Measurements from ENCODE around the gene CAD.

Gene CAD

DNA sequence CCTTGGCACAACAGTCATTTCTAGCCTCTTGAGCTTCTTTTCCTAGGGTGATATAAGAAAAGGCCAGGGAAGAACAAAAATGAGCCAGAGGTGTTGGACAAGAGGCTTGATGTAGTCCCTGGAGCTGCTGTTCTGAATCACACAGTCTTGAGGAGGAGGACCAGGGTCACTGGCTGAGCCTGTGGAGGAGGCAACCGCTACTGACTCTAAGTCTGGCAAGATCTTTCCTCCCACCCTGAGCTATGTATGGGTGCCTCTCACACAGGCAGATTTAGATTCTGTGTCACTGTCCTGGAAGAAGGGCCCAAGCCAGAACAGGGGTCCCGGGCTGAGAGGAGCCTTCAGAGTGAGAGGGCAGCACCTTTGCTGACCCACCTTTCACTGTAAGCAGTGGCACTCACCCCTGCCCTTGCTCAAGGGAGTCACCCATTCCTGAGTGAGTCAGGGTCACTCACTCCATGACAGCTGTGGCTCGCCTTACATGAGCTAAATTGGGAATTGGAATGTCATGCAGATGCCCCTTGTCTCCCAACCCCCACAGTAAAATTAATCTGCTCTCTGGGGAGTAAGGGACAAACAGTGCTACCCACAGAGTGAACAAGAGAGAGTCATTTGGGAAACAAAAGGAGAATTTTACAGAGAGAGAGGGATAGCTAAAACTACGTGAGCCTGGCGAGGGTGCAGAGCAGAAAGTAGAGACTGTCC, 64.8 kb downstream of the CAD start, which contains the start of gene TRIM54:
Gene TRIM54 (plus strand): TSS at position 575 of the 705 bp plus-strand sequence. CDS start 303 bp downstream, outside the sequence.
- Histone ChIP-seq H3K27ac (no peak within 1 kb of the TSS), H3K9me3 (ENCODE audit: low read depth, low read length) (no peaks in the 10 kb centered on the region), H3K36me3 (ENCODE audit: insufficient read depth, low read length) (no peaks in the 10 kb centered on the region), H3K9ac (ENCODE audit: insufficient read length) (no peak within 1 kb of the TSS), H3K4me3 (no peak within 1 kb of the TSS)
- TF ChIP-seq POLR2AphosphoS5 (IDR thresholded peaks at IDR 0.05; ENCODE audit: borderline replicate concordance, low read depth, low read length) (no peak), FOXP2 (optimal IDR thresholded peaks at IDR 0.05; ENCODE audit: control extremely low read depth, extremely low read length, insufficient read depth) (no peak), EZH2 (IDR thresholded peaks at IDR 0.05) (no peak)
- DNase-seq (ENCODE audit: low read depth, low spot score) = no peak

DNA sequence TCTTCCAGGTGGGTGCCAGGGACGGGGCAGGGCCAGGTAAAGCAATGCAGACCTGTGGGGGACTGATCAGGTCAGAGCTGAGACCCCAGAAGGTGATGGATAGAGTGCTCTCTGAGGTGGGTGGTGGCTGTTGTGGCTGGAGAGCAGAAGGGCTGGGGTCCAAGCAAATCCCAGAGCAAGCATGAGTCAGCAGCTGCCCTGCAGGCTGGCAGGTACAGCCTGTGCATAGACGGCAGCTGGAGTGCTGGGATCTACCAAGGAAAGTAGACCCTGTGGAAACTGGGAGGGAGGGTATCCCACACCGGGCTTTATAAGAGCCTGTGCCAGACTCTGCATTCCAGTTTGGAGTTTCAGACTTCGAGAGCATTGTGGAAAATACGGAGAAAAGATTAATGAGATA, 65.7 kb downstream of the CAD start:
- no peak overlapping the region for H3K4me3 ChIP-seq
- H3K36me3 ChIP-seq (ENCODE audit: insufficient read depth, low read length) = no peaks in the 10 kb centered on the region
- no peaks in the 10 kb centered on the region for H3K9me3 ChIP-seq (ENCODE audit: low read depth, low read length)
- H3K9ac ChIP-seq (ENCODE audit: insufficient read length) = no peak overlapping the region
- H3K27ac ChIP-seq = no peak overlapping the region
- no peak for DNase-seq (ENCODE audit: low read depth, low spot score)
- TF ChIP-seq EZH2 (IDR thresholded peaks at IDR 0.05) (no peak), FOXP2 (optimal IDR thresholded peaks at IDR 0.05; ENCODE audit: control extremely low read depth, extremely low read length, insufficient read depth) (no peak), POLR2AphosphoS5 (IDR thresholded peaks at IDR 0.05; ENCODE audit: borderline replicate concordance, low read depth, low read length) (no peak)

DNA sequence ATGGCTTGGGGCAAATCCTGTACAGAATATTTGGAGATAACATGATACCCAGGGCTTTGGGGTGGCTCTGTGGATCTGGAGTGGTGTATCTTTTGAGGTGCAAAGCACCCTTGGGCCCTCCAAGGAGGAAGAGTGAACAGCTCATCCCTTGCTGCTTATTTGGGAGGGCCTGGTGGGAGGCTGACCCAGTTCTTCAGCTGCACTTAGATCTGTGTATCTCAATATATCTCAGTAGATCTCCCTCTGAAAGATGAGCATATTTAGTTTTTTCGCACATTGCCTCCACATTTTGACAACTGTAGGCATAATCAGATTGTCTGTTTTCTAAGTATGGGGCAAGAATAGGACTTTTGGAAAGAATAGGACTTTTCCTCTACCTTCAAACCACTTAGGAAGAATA, 67.8 kb downstream of the CAD start:
- DNase-seq (ENCODE audit: low read depth, low spot score) = no peak
- Histone ChIP-seq H3K9me3 (ENCODE audit: low read depth, low read length) (no peaks in the 10 kb centered on the region), H3K9ac (ENCODE audit: insufficient read length) (no peak overlapping the region), H3K36me3 (ENCODE audit: insufficient read depth, low read length) (no peaks in the 10 kb centered on the region), H3K27ac (no peak overlapping the region), H3K4me3 (no peak overlapping the region)
- TF ChIP-seq EZH2 (IDR thresholded peaks at IDR 0.05) (no peak), FOXP2 (optimal IDR thresholded peaks at IDR 0.05; ENCODE audit: control extremely low read depth, extremely low read length, insufficient read depth) (no peak), POLR2AphosphoS5 (IDR thresholded peaks at IDR 0.05; ENCODE audit: borderline replicate concordance, low read depth, low read length) (no peak)

DNA sequence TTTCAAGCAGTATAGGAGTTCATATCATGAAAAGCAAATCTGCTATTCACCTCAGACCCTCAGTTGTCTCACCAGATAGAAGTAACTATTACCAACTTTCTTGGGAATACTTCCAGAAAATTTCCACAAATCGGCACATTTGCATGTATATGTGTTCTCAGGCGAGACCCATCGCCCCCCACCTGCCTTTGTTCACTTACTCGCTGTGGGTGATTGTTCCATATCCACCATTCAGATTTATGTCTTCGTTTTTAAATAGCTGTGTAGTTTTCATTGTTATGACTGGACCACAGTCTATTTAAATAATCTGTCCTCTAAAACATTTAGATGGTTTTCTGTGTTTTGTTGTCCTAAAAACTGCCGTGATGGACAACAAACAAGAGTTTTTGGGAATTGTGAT, 68.3 kb downstream of the CAD start:
- no peak overlapping the region for H3K27ac ChIP-seq
- H3K36me3 ChIP-seq (ENCODE audit: insufficient read depth, low read length) = no peaks in the 10 kb centered on the region
- no peak overlapping the region for H3K9ac ChIP-seq (ENCODE audit: insufficient read length)
- no peak overlapping the region for H3K4me3 ChIP-seq
- TF ChIP-seq FOXP2 (optimal IDR thresholded peaks at IDR 0.05; ENCODE audit: control extremely low read depth, extremely low read length, insufficient read depth) (no peak), EZH2 (IDR thresholded peaks at IDR 0.05) (no peak), POLR2AphosphoS5 (IDR thresholded peaks at IDR 0.05; ENCODE audit: borderline replicate concordance, low read depth, low read length) (no peak)
- DNase-seq (ENCODE audit: low read depth, low spot score) = no peak
- H3K9me3 ChIP-seq (ENCODE audit: low read depth, low read length) = no peaks in the 10 kb centered on the region

DNA sequence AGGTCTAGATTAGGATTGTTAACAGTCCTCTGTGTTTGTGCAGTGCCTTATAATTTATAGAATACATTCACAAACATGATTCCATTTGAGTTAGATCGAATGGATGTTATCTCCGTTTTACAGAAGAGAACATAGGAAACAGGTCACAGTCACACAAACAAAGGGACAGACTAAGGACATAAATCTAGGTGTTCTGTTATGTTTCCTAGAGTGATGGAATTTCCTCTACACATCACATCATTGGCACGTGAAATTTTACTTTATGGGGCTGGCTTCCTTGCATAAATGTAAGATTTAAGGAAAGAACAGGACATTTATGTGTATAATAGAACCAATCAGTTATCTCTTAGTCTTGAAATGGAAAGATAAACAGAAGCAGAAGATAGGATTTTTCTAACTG, 71.4 kb downstream of the CAD start:
- Histone ChIP-seq H3K36me3 (ENCODE audit: insufficient read depth, low read length) (no peaks in the 10 kb centered on the region), H3K4me3 (no peak overlapping the region), H3K27ac (no peak overlapping the region), H3K9me3 (ENCODE audit: low read depth, low read length) (no peaks in the 10 kb centered on the region), H3K9ac (ENCODE audit: insufficient read length) (no peak overlapping the region)
- TF ChIP-seq POLR2AphosphoS5 (IDR thresholded peaks at IDR 0.05; ENCODE audit: borderline replicate concordance, low read depth, low read length) (no peak), FOXP2 (optimal IDR thresholded peaks at IDR 0.05; ENCODE audit: control extremely low read depth, extremely low read length, insufficient read depth) (no peak), EZH2 (IDR thresholded peaks at IDR 0.05) (no peak)
- no peak for DNase-seq (ENCODE audit: low read depth, low spot score)

DNA sequence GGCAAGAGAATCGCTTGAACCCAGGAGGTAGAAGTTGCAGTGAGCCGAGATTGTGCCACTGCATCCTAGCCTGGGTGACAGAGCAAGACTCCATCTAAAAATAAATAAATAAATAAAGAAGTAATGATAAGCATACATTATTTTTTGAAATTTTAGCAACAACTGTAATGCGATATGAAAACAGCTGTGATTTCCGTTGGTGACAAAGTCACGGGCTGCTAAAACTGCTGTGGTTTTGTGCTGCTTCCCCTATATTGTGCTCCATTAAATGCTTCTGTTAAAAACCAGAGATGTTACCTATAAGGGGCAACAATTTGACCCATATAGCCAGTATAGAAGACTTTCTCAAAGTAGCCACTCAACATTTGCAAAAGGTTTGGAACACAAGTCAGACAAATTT, 73.4 kb downstream of the CAD start:
- H3K27ac ChIP-seq = no peak overlapping the region
- TF ChIP-seq POLR2AphosphoS5 (IDR thresholded peaks at IDR 0.05; ENCODE audit: borderline replicate concordance, low read depth, low read length) (no peak), EZH2 (IDR thresholded peaks at IDR 0.05) (no peak), FOXP2 (optimal IDR thresholded peaks at IDR 0.05; ENCODE audit: control extremely low read depth, extremely low read length, insufficient read depth) (no peak)
- no peak overlapping the region for H3K4me3 ChIP-seq
- DNase-seq (ENCODE audit: low read depth, low spot score) = no peak
- H3K36me3 ChIP-seq (ENCODE audit: insufficient read depth, low read length) = no peaks in the 10 kb centered on the region
- no peaks in the 10 kb centered on the region for H3K9me3 ChIP-seq (ENCODE audit: low read depth, low read length)
- no peak overlapping the region for H3K9ac ChIP-seq (ENCODE audit: insufficient read length)

DNA sequence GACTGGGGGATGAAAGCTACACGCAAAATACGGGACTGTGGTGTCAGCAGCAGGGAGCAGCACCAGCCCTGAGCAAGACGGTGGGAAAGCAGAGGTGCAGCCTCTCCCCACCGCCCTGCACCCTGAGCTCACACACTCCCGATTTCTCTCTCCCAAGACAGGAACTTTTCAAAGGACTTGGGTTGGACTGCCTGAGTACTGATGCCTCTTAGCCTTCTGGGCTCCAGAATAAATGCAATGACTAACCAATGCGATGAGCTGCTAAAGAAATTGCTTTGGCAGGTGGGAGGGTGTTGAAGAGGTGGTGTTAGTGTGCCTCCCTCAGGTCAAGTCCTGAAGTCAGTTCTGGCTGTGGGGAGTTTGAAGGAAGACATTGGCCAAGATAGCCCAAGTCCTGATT, 74.7 kb downstream of the CAD start:
- H3K4me3 ChIP-seq = no peak overlapping the region

More for the DNA sequence above, 74.7 kb downstream of the CAD start:
- Histone ChIP-seq H3K9ac (ENCODE audit: insufficient read length) (no peak overlapping the region), H3K9me3 (ENCODE audit: low read depth, low read length) (no peaks in the 10 kb centered on the region), H3K27ac (no peak overlapping the region), H3K36me3 (ENCODE audit: insufficient read depth, low read length) (no peaks in the 10 kb centered on the region)
- TF ChIP-seq EZH2 (IDR thresholded peaks at IDR 0.05) (no peak), POLR2AphosphoS5 (IDR thresholded peaks at IDR 0.05; ENCODE audit: borderline replicate concordance, low read depth, low read length) (no peak), FOXP2 (optimal IDR thresholded peaks at IDR 0.05; ENCODE audit: control extremely low read depth, extremely low read length, insufficient read depth) (no peak)
- no peak for DNase-seq (ENCODE audit: low read depth, low spot score)
